MM.1S (cell line): ENCODE data around the gene RNU6-1.

Source experiments
- CTCF ChIP-seq: fragments of 300-600 bp; sonication (generic); IDR thresholded peaks from 2 replicates; pipeline ENCODE4 v1.5.1; 2016; ENCODE audit warnings: antibody characterized with exemption, low read length, mixed read lengths
- EZH2 ChIP-seq: fragments of 300-600 bp; sonication (generic); optimal IDR thresholded peaks from 2 replicates; pipeline ENCODE3; 2017; ENCODE audit warnings: low read depth, mild to moderate bottlenecking, antibody characterized with exemption, low read length, mixed read lengths

- TF ChIP-seq CTCF = no peak
- no peak for TF ChIP-seq EZH2
Measured at GRCh38 chr15:67870868-67871408, 31.1 kb upstream of the RNU6-1 start.
